GM21529 (cell line): Measurements from ENCODE around the gene FIGLA.
"Not testable (repeated sequence)": the region's sequence is repeated elsewhere in the genome, so short reads cannot be mapped to it uniquely, and the experiment has no call there.

ENCODE experiments used
- ATAC-seq: cut with Tn5 transposase; IDR thresholded peaks from one replicate; pipeline ENCODE4 v1.9.1; 2021; ENCODE audit not compliant: unreplicated experiment

FIGLA gene

DNA sequence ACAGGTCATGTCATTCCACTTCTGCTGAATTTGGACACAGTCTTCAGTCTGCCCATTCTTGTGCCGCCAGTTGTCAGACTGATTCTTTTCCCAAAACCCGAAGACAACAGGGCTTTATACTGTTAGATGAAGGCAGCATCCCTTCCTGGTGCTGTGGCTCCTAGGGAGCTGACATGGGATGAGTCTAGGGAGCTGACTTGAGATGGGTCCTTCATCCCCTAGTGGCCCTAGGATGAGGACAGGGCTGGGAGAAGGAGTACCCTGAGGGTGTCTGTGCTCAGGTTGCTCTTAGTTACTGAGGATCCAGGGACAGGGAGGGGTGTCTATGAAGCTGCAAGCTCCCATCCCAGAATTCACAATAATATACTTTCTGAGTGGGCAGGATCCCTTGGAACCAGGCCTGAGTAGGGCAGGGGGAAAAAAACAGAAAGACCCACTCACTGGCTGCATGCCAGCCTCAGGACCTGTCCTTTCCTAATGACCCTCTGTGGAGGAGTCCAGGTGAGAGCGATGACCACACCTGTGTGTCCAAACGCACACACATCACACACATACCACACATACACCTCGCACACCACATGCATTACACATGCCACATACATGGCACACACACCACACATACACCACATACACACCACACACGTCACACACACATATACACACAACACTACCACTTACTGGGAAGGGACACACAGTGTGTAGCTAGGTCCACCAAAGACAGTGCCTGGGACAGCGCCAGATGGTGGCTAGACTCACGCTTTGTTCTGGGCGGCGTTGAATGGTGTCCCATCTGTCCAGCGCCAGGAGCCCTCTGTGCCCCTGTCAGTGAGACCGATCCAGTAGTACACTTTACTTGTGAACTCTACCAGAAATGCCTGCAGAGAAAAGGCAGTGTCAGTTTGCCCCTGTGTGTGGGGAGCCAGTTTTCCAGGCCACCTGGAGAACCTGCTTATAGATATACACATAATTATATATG lies 18.8 kb upstream of the FIGLA start:
- no peak for ATAC-seq

DNA sequence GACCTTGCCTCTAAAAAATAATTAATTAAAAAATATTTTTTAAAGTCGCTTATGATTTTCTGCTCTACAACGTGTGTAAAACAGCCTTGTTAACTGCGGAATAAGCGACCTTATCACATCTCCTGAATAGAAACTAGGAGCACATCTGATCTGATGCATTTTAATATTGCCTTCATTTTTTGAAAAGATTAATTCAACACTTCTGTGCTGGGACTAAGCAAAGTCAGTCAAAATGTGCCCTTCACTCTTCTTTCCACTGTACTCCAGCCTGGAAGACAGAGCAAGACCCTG lies 17.3 kb upstream of the FIGLA start:
- no peak for ATAC-seq

DNA sequence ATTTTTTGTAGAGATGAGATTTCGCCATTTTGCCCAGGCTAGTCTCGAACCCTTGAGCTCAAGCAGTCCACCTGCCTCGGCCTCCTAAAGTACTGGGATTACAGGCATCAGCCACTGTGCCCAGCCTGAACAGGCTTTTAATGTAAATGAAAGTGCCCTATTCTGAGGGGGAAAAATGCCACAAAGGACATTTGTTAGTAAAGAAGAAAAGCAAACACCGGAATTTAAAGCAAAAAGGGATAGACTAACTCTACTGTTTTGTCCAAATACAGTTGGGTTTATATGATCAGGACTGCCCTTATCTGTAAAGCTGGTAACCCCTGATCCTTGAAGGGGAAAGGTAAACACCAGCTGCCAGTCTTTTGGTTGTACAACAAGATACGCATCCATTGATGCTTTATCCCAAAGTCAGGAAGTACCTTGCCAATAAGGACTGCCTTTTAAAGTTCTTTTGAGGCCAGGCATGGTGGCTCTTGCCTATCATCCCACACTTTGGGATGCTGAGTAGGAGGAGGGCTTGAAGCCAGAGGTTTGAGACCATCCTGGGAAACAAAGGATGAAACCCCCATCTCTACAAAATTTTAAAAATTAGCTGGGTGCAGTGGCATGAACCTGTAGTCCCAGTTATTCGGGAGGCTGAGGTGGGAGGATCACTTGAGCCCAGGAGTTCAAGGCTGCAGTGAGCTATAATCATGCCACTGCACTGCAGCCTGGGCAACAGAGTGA lies 16.8 kb upstream of the FIGLA start:
- ATAC-seq, result no peak

DNA sequence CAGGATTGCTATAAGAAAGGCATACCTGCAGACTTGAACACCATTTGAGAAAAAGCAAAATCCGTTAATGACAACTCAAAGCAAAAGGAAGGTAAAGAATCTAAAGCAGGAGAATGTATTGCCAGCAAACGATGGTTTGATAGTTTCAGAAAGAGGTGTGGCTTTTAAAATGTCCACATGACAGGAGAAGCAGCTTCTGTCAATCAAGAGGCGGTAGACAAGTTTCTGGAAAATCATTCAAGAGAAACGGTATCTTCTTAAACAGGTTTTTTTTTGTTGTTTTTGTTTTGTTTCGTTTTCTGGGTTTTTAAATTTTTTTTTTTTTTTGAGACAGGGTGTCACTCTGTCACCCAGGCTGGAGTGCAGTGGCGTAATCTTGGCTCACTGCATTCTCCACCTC lies 16.2 kb upstream of the FIGLA start:
- no peak for ATAC-seq

DNA sequence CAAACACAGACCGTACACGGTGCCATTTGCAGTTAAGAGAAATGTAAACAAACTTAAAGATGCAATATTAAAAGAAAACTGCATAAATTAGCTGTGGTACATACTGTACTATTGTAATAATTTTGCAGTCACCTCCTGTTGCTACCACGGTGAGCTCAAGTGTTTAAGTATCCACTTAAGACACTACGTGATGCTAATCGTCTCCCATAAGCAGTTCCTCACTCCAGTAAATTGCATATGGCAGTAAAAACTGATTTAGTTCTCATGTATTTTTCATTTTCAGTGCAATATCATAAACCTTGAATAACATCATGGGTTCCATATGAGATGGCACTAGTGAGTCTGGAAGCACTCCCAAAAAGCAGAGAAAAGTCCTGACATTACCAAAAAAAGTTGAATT lies 15.6 kb upstream of the FIGLA start:
- no peak for ATAC-seq

DNA sequence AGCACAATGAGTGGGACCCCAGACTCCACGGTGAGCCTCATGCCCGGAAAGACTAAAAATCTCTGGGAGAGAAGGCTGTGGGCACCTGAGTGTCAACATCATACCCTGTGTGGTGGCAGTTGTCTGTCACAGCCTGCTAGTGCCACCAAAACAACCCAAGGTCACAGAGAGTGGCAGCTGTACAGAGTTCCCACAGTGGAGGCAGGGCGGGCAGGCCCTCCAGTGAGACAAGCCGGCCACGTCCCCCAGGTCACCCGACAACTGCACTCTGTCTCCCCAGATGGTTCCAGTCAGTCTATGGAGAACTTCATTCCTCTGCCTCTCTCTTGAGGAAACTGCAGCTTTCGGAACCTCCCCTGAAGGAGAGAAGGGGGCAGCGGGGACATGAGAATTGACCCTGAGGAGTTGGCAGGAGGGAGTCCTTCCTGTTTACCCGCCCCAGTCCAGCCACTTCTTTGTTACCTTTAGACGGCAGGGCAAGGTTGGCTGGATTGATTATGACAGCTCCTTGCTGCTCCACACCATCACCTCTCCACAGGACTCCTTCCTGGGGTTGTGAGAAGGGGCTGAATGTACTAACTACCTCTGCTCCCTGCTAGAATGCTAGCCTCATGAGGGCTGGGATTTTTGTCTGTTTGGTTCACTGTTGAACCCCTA lies 11.3 kb upstream of the FIGLA start:
- no peak for ATAC-seq

DNA sequence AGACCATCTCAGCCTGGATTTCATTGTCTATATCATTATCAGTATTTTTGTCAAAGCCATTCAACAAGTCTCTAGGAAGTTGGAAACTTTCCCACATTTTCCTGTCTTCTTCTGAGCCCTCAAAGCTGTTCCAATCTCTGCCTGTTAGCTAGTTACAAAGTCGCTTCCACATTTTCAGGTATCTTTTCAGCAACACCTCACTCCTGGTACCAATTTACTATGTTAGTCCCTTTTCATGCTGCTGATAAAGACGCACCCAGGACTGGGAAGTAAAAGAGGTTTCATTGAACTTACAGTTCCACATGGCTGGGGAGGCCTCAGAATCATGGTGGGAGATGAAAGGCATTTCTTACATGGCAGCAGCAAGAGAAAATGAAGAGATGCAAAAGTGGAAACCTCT lies 9.3 kb upstream of the FIGLA start:
- ATAC-seq, result no peak

DNA sequence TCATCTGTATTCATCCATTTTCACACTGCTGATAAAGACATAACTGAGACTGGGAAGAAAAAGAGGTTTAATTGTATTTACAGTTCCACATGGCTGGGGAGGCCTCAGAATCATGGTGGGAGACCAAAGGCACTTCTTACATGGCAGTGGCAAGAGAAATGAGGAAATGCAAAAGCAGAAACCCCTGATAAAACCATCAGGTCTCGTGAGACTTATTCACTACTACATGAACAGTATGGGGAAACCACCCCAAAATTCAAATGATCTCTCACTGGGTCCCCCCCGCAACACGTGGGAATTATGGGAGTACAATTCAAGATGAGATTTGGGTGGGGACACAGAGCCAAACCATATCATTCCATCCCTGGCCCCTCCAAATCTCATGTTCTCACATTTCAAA lies 7.6 kb upstream of the FIGLA start:
- not testable (repeated sequence) for ATAC-seq

DNA sequence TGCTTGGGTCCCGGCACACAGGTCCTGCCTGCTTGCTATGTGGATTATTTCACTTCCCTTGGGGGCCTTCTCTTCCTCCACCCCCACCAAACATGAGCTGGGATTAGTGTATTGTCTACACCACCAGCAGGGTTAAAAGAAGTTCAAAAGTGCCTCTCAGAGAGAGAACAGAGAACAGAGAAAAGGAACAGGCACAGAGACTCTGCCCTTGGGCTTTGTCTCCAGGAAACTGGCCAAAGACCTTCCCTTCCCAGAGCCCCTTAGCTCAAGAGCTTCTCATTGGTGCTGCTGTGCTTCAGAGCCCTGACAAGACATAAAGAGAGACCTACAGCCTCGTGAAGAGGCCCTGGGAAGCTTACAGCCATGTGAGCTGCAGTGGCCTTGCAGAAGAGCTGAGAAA lies 7.1 kb upstream of the FIGLA start:
- no peak for ATAC-seq

DNA sequence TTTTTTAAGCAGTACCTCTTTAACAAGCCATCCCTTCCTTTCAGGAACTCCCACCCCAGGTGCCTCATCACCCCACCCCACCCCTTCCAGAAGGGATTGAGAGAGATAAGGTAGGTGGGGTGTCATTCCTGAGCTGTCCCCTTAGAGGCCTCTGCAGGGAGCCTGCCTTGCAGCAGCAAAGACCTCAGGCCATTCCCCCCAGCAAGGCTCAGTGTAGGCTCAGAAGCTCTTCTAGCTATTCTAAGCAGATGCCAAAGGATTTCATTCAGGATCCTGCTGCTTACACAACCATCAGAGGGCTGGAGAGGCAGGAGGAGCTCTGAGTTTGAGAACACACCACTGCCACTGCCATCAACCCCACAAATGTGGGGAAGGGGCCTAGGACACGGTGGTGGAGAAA lies 5.8 kb upstream of the FIGLA start:
- ATAC-seq, result no peak

DNA sequence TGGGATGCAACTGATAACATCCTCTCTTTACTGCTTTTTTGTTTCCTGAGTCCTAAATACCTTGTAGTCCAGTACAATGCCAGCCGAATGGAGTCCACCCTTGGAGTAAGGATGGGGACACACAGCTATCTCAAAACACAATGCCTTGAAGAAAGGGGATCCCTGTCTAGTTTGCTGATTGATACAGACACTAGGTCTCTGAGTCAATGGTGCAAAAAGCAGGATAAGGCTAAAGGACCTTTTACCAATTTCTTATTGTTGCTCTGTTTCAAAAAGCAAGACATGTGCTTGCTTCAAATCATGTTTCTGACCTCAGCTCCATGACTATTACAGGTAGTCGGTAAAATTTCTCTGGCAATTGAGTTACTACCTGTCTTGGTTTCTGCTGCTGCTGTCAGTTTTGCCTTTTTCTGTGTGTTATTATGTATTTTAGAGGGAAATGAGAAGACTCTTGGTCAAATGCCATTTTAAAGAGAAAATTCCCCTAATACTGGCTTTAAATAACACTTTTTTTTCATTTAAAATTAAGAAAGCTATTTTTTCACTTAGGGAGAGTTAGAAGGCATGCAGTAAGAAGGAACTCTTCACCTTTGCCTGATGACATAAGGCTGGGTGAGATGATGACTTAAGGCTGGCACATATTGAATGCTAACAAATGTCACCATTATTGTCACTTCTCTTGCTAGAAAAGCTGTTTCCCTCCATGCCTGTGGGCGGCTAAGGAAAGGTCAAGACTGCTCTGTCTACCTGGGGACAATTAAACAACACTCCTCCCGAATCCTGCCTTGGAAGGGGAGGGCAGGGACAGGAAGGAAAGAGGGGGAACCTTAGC lies 4.9 kb upstream of the FIGLA start:
- ATAC-seq, result no peak

DNA sequence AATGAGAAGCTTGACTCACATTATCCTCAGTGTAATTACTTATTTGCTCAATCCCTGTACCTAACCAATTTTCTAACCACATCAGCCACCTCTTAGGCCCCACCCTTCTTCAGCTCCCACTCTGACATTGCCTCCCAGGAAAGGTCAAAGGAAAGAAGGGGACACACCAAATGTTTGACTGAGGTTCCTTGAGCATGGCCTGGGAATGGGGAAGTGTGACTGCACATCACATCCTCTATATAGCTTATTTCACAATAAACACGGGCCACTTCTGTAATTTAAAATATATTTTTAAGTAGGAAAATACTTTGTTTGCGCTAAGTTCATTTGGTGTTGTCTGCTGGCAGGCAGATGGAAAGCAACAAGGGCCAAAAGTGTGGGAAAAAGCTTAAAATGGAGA lies 3.0 kb upstream of the FIGLA start:
- ATAC-seq, result no peak

DNA sequence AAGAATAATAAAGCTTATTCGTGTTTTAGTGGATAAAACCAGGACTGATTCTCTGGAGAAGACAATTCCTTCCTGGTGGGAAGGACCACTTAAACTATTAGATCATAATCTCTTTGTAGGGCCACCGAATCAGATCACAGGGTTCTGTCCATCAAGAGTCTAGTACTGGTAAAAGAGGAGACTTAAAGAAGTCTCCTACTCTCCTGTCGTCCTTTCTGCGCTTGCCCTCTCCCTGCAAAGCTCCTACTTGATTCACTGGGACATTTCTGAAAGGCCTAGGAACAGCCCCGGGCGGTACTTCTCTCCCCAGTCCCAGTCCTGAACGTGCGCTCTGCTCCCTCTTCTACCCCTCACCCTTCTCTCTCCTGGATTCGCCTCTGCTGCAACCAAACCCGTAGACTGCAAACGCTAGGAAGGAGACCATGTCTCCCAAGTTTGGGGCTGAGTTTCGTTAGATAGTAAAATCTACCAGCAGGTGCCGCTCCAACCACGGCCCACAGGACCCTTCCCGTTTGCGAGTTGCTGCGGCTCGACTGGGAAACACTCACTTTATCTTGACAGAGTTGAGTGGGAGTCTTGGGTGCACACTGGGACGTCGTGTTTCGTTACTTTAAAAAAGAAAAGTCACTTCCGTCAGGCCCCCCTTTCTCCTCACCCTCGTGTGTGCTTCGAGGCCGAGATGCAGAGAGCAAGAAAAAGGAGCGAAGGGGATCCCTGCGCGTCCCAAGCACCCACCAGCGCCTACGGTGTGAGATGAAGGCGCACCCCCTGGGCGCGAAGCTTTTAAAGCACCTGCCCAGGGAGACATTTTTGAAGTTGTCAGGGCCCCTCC lies 923 bp downstream of the FIGLA start:
- no peak for ATAC-seq

DNA sequence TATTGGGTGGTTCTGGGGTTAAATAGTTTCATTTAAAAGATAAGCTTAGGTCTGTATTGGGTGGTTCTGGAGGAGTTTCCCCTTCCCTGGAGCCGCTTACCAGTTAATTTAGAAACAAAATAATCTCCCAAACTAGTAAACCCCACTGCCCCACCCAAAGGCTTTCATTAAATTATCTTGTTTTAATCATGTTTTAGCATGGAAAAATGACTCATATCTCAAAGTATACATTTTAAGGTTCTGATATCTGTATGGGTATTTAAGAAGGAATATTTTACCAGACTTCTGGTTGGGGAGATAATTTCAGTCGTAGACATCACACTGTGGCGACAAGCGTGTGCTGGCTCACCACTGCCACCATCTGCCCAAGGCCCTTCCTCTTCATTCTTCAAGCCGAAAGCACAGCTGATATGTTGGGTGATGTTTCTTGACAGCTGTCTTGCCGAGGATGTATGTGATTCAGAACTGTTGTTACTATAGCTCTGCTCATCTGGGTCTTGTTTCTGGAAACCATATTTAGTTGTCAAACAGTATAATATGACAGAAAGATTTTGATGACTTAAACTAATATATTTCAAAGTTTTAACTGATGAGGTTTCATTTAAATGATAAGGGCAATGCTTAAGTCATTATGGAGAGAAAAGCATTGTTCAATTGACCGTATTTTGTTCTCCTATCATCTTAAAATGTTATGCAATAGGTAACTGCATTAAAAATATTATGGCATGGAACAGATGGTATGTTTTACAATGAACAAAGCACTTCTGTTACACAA lies 5.1 kb downstream of the FIGLA start:
- ATAC-seq, result no peak

DNA sequence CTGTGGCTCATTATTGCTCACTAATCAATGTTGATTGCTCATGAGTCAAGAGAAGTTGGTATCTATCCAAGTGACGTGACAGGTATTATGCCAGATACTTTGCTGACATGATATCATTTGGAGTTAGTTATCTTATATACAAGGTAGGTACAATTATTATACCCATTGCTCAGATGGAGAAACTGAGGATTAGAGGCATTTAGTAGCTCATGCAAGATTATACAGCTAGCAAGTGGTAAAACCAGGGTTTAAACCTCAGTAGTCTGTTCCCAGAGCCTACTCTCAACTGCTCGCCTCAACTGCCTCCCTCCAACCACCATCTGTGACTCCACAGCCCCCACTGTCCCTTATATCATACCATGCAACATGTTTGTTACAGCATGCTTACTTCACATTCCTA lies 6.1 kb downstream of the FIGLA start:
- ATAC-seq, result no peak

DNA sequence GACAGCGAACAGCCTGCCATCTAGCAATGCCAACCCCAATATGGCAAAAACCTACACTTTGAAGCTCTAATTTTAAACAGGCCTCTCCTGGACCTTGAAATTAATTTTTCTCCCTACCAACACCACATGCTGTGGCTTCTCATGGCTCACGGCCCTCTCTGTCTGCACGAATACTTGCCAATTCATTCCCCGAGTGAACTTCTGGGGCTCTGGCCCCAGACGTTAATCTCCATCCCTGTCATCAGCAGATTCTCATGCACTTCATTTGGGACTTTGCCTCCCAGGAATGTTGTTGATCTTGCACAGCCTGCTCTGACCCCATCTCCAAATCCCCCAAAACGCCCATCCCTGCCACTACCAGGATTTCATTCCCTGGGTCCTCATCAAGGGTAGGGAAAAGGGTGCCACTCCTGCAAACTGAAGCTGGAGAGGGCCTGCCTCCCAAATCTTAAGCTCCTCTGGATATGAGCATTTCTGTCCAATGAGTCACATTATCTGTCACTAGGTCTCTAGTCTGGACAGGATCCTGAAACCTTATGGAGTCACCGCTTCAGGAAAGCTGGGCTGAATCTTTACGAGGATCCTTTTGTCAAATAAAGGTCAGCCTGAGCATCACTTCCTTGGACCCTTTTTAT lies 10.4 kb downstream of the FIGLA start:
- no peak for ATAC-seq

DNA sequence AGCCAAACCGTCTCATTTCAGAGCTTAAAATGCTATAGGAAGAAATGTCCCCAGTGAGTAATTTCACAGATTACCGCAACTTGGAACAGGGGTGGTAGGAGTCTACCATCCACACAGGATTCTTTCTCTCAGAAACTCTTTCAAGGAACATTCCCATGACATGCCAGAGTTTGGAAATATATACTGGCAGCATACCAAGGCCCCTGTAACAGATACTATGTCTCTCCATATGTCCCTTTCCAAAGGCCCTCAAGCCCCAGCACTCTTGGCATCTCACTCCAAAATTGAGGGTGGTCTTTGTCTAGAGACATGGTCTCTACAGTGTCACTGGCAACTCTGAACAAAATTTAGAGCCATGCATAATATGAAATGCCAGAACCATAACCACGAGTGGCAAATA lies 11.0 kb downstream of the FIGLA start:
- ATAC-seq, result no peak

DNA sequence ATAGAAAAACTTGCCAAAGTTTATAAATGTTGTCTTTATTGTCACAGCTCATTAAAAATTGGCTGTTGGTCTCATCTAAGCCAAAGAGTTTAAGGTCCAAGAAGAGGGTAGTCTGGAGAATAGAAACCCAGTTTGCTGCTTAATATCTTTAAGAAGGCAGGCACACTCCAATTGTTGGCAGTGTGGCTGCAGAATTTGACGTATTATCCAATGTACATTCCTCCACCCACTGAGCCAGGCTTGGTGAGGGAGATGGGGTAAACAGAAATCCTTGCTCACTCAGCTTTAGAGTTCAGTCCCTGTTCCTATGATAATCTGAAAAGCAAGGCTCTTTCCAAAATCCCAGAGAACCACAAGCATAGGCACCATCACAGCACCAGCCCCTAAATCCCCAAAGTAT lies 11.8 kb downstream of the FIGLA start:
- no peak for ATAC-seq

DNA sequence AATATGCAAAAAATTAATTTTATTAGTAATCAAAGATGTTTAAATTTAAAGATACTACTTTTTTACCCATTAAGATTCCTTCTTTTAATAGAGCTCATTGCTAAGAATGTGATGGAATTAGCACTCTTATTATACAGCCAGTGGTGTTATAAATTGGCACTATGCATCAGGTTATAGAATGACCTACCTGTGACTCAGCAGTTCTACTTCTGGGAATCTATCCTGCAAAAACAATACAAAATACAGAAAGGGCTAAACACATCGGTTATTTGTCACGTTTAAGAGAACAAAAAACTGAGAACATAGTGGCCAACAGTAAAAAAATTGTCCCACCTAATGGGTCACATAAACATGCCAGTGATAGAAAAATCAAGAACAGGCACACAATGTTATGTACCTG lies 13.0 kb downstream of the FIGLA start:
- no peak for ATAC-seq
